ENCODE measurements around the gene MAGIX. TPM values are rescaled to one million over a fixed set of nuclear protein-coding genes. Genes with fewer than 3 reads are reported as not detected.
A peak's percentile ranks its signal among the peaks of the same experiment; 100 is the strongest.
"Not testable (repeated sequence)": the region's sequence is repeated elsewhere in the genome, so short reads cannot be mapped to it uniquely, and the experiment has no call there.

Gene MAGIX
- total RNA-seq, 4 donors from 2014 or later, result 5.6 to 28.8 (median 12.7) TPM

GRCh38 chrX:49171752-49172279, 9.3 kb downstream of the MAGIX start, which contains the start of gene PLP2:
TSS of gene PLP2 (plus strand) at chrX:49171898. CDS start at chrX:49172001, 103 bp downstream.
- peak; percentile 79 for DNase-seq
- Histone ChIP-seq H3K36me3 (no peaks in the 10 kb centered on the region), H3K9me3 (no peaks in the 10 kb centered on the region), H3K4me1 (peaks cover 4 to 28% (median 11%) of the 10 kb centered on the region in 4 donors), H3K27me3 (no peaks in the 10 kb centered on the region), H3K27ac (peak within 1 kb of the TSS; percentile 90 to 96 (median 93)), H3K4me3 (peak within 1 kb of the TSS; percentile 52 to 72 (median 62))
- in situ Hi-C loops (cut with MboI; ENCODE audit: low pct_ligation_motif_present in 1 of 4, low pct_unique_long_range_greater_than_20kb in 1 of 4, low sequenced_read_pairs in 3 of 4), result no loop called here
- intact Hi-C loops (cut with DNase I; ENCODE audit: low total_unique reads), result no loop called here
- WGBS, 2 donors (ENCODE audit: low coverage in 1 of 2), result 49% methylated on average over 43 of the region's 46 CpGs; no CpG with 5 or more reads in 1 of the 2 donors
- peak; percentile 72 for TF ChIP-seq POLR2A (IDR thresholded peaks at IDR 0.05)
- peak; percentile 74 to 78 (median 75) for TF ChIP-seq POLR2AphosphoS5 (IDR thresholded peaks at IDR 0.05)
- no peak for TF ChIP-seq EP300 (IDR thresholded peaks at IDR 0.05; ENCODE audit: low read depth)

- 53% methylated on average over 37 of the region's 37 CpGs; no CpG with 5 or more reads in 1 of the 2 donors for WGBS, 2 donors (ENCODE audit: low coverage in 1 of 2)
- DNase-seq, result peak; percentile 85
- peak overlapping the region; percentile 52 to 72 (median 62) for H3K4me3 ChIP-seq
- H3K27ac ChIP-seq, result peak overlapping the region; percentile 90 to 96 (median 93)
- peaks cover 4 to 30% (median 14%) of the 10 kb centered on the region in 4 donors for H3K4me1 ChIP-seq
- no peaks in the 10 kb centered on the region for H3K36me3 ChIP-seq
- no peaks in the 10 kb centered on the region for H3K9me3 ChIP-seq
- in situ Hi-C loops (cut with MboI; ENCODE audit: low pct_ligation_motif_present in 1 of 4, low pct_unique_long_range_greater_than_20kb in 1 of 4, low sequenced_read_pairs in 3 of 4) (no loop called here), intact Hi-C loops (cut with DNase I; ENCODE audit: low total_unique reads) (no loop called here)
- H3K27me3 ChIP-seq, result no peaks in the 10 kb centered on the region
- TF ChIP-seq POLR2A (IDR thresholded peaks at IDR 0.05) (peak; percentile 5), CTCF (IDR thresholded peaks at IDR 0.05) (no peak), POLR2AphosphoS5 (IDR thresholded peaks at IDR 0.05) (peak in 2 of 3 donors; percentile 22 to 53), EP300 (IDR thresholded peaks at IDR 0.05; ENCODE audit: low read depth) (peak; percentile 1)
Observed at GRCh38 chrX:49172280-49172780, 9.8 kb downstream of the MAGIX start.

- Histone ChIP-seq H3K27ac (peak overlapping the region; percentile 90 to 96 (median 93)), H3K4me1 (peaks cover 4 to 22% (median 10%) of the 10 kb centered on the region in 4 donors)
- WGBS, 2 donors (ENCODE audit: low coverage in 1 of 2), result 84% methylated on average over 8 of the region's 8 CpGs; no CpG with 5 or more reads in 1 of the 2 donors
- H3K4me3 ChIP-seq; H3K36me3 ChIP-seq; DNase-seq; intact Hi-C loops (cut with DNase I; ENCODE audit: low total_unique reads); H3K9me3 ChIP-seq; in situ Hi-C loops (cut with MboI; ENCODE audit: low pct_ligation_motif_present in 1 of 4, low pct_unique_long_range_greater_than_20kb in 1 of 4, low sequenced_read_pairs in 3 of 4); H3K27me3 ChIP-seq: not testable (repeated sequence)
Observed at GRCh38 chrX:49173544-49173943, 11.0 kb downstream of the MAGIX start.

- intact Hi-C loops (cut with DNase I; ENCODE audit: low total_unique reads), result no loop called here
- H3K36me3 ChIP-seq, result no peaks in the 10 kb centered on the region
- 64% methylated on average over 3 of the region's 3 CpGs; no CpG with 5 or more reads in 1 of the 2 donors for WGBS, 2 donors (ENCODE audit: low coverage in 1 of 2)
Observed at GRCh38 chrX:49174723-49175122, 12.2 kb downstream of the MAGIX start.

GRCh38 chrX:49175435-49176274, 13.1 kb downstream of the MAGIX start:
- H3K4me1 ChIP-seq, result peaks cover 4 to 22% (median 10%) of the 10 kb centered on the region in 4 donors
- H3K27me3 ChIP-seq, result no peaks in the 10 kb centered on the region
- no peak for DNase-seq
- H3K9me3 ChIP-seq, result no peaks in the 10 kb centered on the region
- TF ChIP-seq EP300 (IDR thresholded peaks at IDR 0.05; ENCODE audit: low read depth), result no peak
- no peak for TF ChIP-seq POLR2AphosphoS5 (IDR thresholded peaks at IDR 0.05)
- in situ Hi-C loops (cut with MboI; ENCODE audit: low pct_ligation_motif_present in 1 of 4, low pct_unique_long_range_greater_than_20kb in 1 of 4, low sequenced_read_pairs in 3 of 4), result no loop called here
- 92 to 100% methylated on average over 3 to 43 of the region's 43 CpGs for WGBS, 2 donors (ENCODE audit: low coverage in 1 of 2)
- H3K36me3 ChIP-seq, result no peaks in the 10 kb centered on the region
- no peak overlapping the region for H3K4me3 ChIP-seq
- intact Hi-C loops (cut with DNase I; ENCODE audit: low total_unique reads), result no loop called here
- peak overlapping the region in 3 of 4 donors; percentile 24 to 80 (median 80) for H3K27ac ChIP-seq

More at GRCh38 chrX:49174723-49175122, 12.2 kb downstream of the MAGIX start:
- DNase-seq, result no peak
- Histone ChIP-seq H3K4me1 (peaks cover 4 to 22% (median 10%) of the 10 kb centered on the region in 4 donors), H3K27ac (no peak overlapping the region), H3K9me3 (no peaks in the 10 kb centered on the region), H3K27me3 (no peaks in the 10 kb centered on the region), H3K4me3 (no peak overlapping the region)
- in situ Hi-C loops (cut with MboI; ENCODE audit: low pct_ligation_motif_present in 1 of 4, low pct_unique_long_range_greater_than_20kb in 1 of 4, low sequenced_read_pairs in 3 of 4), result no loop called here
- no peak for TF ChIP-seq POLR2A (IDR thresholded peaks at IDR 0.05)
- no peak for TF ChIP-seq EP300 (IDR thresholded peaks at IDR 0.05; ENCODE audit: low read depth)
- no peak for TF ChIP-seq POLR2AphosphoS5 (IDR thresholded peaks at IDR 0.05)
